GM21619 (cell line): ENCODE measurements around the gene CSRNP3.

Source experiments
- ATAC-seq: cut with Tn5 transposase; IDR thresholded peaks from one replicate; pipeline ENCODE4 v1.9.1; 2021; ENCODE audit not compliant: unreplicated experiment

Gene CSRNP3

GRCh38 chr2:165469417-165469816 is at the start of gene CSRNP3:
Gene CSRNP3 (plus strand): TSS chr2:165469698. CDS start chr2:165595066, 125,368 bp downstream.
- ATAC-seq, result no peak

DNA sequence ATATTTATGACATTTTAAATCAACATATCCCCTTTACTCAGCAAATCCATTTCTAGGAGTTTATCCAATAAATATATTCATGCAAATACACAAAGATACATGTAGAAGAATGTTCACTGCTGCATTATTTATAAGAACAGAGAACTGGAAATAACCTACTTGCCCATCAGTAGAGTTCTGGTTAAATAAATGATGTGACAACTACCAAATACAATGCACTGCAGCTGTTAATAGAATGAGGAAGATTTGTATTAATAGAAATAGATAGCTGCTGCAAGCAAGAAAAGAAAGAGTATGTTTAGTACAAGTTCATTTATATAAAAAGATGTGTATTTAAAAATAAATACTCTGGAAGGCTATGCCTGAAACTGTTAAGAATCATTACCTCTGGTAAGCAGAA is 49.3 kb upstream of the CSRNP3 start:
- no peak for ATAC-seq

- no peak for ATAC-seq
Measured at GRCh38 chr2:165423081-165423480, 46.4 kb upstream of the CSRNP3 start.

GRCh38 chr2:165425556-165425955 is 43.9 kb upstream of the CSRNP3 start:
- ATAC-seq, result no peak

DNA sequence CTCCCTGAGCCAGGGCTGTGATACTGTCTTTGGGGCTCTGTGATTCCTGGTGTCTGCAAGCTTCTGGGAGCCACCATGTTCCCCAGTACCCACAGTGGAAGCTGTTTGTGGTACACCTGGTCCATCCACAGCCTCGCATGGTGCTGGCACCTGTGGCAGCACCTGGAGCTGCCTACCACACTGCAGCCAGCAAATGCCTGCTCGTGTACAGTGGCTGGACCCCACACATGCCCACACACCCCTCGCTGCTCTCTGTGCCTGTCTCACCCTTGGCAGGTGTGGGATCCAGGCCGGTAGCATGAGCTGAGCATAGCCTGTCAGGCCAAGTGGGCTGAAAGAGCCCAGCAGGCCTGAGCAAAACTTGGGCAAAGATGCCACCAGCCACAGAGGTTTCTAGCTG is 41.8 kb upstream of the CSRNP3 start:
- ATAC-seq, result no peak

DNA sequence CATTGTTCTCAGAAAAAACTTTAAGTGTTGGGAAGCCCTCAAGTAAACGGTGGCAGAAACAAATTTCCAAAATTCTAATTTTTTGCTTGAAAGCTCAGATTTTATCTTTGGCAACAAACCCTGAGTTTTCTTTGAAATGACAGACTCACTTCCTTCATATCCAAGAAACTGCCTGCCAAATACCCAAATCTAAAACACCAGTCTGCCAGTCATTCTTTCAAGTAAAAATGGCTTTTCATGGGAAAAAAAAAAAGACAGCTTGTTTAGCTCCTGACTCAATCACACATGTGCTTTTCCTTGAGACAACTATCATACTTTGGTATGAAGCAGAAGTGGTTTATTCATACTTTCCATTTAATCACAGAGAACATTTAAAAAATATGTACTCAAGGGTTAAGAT is 40.6 kb upstream of the CSRNP3 start:
- ATAC-seq, result no peak

GRCh38 chr2:165431014-165431413 is 38.5 kb upstream of the CSRNP3 start:
- ATAC-seq, result no peak

- ATAC-seq, result no peak
Measured at GRCh38 chr2:165432234-165432966, 37.1 kb upstream of the CSRNP3 start.

GRCh38 chr2:165434865-165435496 is 34.5 kb upstream of the CSRNP3 start:
- ATAC-seq, result no peak

DNA sequence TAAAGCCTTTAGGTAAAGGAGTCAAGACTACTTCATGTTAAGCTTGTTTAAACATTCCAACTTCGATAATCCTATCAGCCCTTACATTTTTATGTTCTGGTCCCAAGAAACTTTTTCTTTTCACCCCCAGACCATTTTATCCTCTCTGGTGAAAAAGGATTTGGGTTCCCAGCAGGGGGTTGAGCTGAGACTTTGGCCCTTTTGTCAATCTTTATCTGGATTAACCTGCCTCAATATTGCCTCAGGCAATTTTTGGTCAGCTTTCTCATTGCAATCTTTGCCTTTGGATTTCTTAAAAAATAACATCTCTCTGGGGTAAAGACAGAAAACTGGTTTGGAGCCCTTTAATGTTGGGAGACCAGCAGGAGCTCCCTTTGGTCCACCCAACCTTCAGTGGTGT is 33.9 kb upstream of the CSRNP3 start:
- no peak for ATAC-seq

DNA sequence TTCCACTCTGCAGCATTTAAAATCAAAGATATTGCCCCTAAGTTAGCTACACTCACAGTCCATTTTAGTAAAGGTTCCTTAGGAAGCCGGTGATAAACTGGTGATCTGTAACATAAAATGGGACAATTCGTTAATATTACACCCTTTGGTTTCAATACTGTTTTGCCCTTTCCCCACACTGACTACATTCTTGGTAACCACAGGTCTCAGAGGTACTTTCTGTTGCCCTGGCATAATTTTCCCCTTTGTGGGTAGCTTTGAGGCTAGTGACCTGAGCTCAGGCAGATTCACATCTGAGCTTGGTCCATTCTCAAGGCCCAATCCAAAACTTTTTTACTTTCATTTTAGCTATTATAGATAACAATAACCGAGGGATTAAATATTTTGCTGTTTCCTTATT is 32.9 kb upstream of the CSRNP3 start:
- ATAC-seq, result no peak

DNA sequence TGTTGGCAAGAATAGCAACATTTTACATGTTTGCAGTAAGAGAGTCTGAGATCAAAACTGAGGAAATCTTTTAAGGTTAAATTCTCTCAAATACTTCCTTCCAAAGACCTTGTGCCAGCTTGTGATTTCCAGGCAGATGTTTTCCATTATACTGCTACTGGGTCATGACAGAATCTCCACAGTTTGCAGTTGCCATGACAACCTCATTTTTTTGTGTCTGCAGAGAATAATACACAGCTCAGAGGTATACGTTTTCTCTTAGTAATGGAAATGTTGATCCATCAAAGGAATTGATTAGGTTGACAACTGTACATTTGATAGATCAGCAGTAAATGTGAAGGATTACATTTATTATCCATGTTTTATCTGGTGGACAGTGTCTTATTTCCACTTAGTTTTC is 29.1 kb upstream of the CSRNP3 start:
- no peak for ATAC-seq

DNA sequence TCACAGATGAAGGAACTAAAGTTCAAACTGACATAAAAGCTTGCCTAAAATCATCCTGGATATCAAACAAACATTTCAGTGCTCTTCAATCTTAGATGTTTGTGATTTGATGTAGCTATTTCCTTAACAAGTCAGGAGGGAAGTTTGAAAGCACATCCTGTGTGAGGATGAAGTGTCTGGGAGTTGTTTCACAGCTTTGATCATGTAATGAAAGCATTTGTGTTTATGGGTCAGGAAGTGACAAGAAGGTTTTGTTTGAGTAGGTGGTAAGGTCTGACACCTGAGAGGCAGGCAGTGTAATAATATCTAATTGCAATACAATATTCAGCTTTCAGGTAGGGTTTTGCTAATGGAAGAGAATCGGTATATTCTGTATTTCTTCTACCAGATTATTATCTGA is 26.0 kb upstream of the CSRNP3 start:
- no peak for ATAC-seq

GRCh38 chr2:165448406-165448805 is 21.1 kb upstream of the CSRNP3 start:
- no peak for ATAC-seq

DNA sequence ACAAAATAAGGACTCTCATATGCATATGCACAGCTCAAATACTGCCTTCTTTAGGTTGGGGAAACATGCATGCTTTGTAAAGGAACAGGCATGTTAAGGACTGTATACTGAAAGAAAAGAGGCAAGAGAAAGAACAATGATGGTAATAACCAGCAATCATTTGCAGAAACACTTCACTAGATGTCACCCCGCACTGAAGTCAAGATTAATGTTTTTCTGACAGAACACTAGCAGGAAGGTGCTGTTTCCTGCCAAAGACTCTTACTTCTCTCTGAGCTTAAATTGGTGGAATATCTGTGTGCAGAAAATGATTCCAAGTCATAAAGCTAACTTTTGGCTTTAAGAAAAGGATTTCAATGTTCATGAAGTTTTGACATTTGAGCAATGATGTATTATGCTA is 19.3 kb upstream of the CSRNP3 start:
- ATAC-seq, result no peak

DNA sequence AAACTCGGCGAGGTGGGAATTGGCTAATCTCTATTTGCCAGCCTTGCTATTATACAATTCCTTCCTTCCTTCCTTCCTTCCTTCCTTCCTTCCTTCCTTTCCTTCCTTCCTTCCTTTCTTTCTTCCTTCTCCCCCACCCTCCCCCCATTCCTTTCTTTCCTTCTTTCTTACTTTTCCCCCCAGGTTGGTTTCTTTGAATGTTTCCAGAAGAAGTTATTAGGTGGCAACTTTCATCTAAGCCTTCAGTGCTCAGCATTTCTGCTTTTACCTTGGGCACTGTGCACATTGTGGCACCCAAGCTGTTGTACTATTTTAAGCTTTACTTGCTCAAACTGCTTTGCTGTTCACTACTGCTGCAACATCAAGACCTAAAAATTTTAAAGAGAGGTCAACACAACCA is 17.2 kb upstream of the CSRNP3 start:
- no peak for ATAC-seq

DNA sequence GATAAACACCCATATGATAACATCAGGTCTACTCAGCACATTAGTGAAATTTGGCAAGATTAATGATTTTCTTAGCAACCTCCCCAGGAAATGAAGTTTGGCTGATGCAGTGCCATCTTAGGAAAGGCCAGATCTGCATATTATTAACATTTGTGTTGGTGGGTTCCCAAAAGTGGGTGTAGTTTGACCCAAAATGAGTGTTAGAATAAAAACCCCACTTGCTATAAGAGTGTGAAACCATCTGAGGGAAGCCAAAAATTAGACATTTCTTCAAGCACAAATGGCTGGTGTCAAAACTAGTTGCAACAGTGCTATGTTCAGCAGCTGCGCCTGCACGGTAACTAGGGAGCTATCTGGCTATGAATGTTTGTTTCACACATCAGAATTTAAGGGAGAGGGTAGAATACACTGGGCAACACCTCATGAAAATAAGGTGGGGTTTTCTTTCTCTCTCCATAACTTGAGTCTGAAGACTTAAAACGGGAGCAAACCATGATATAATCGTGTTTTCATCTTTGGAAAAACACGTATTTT is 15.9 kb upstream of the CSRNP3 start:
- no peak for ATAC-seq

GRCh38 chr2:165454905-165455304 is 14.6 kb upstream of the CSRNP3 start:
- no peak for ATAC-seq

GRCh38 chr2:165456027-165456426 is 13.5 kb upstream of the CSRNP3 start:
- no peak for ATAC-seq

- ATAC-seq, result no peak
Measured at GRCh38 chr2:165462443-165462842, 7.1 kb upstream of the CSRNP3 start.

- ATAC-seq, result no peak
Measured at GRCh38 chr2:165466386-165466785, 3.1 kb upstream of the CSRNP3 start.

DNA sequence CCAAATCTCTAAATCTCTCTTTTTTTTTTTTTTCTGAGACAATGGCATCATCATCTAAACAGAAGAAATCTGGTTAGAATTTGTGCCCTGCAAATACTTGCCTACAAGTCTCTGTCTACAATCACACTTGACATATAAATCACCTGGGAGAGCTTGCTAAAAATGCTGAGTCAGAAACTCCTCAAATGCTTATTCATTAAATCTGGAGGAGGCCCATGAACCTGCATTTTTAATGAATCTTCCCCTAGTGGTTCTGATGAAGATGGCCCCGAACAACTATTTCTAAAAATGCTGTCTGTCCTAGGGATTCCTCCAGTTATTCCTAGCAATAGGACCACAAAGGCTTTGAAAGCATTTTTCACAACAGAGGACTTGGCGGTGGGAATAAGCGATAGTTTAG is 1.6 kb upstream of the CSRNP3 start:
- no peak for ATAC-seq

DNA sequence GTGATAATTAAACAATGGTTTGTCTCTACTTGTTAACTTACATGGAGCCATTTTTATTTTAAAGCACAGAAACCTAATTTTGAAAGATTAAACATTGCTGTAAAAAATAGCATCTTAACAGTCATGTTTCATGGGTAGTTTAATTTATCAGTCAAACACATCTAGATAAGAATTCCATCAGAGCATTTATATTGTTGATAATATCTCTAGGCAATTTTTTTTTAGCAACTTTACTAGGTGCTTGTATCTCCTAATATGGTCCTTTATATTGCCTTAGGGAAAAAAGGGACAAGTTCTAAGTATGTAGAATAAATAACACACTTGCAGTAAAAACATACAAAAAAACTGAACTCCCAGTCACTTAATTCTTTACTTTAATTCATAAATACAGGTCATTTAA is 863 bp downstream of the CSRNP3 start:
- ATAC-seq, result no peak
